HG02938 (cell line): ENCODE results near the gene JAML.

Experiments
- ATAC-seq: cut with Tn5 transposase; IDR thresholded peaks from one replicate; pipeline ENCODE4 v1.9.1; 2021; ENCODE audit warnings: mild to moderate bottlenecking, moderate library complexity; ENCODE audit not compliant: unreplicated experiment

JAML gene

DNA sequence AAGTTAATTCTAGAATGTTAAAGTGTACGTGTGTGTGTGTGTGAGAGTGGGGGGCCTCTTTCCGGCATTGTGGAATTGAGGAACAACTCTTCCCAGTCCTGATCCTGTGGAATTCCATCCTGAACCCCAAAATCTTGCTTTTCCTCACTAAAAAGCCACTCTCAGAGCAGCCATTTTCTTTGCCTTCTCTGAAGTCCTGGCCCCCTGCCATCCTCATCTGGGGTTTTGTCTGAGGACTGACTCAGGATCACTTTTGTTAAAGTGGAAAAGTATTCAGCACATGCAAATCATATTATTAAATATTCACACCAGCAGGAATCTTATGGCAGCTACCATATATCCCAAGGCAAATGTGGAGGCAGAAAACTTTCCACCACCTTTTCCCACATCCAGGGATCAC, 76.0 kb downstream of the JAML start:
- ATAC-seq = no peak

DNA sequence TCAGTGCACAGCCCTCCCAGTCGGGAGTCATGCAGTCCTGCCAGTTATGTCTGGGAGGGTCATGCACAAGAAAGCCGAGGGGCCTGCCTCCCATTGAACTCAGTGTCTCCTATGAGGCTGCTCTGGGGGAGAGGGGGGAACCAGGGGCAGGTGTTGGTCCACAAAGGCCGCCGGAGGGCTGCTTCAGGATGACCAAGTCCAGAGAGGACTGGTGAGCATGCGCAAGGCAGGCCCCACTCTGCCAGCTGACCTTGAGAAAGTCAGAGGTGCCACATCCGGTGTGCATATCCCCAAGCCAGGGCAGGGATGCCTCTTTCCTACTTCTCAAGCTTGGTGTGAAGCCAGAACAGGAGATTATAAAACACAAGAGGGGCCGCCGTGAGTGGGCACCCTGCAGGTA, 76.6 kb downstream of the JAML start:
- ATAC-seq = no peak

DNA sequence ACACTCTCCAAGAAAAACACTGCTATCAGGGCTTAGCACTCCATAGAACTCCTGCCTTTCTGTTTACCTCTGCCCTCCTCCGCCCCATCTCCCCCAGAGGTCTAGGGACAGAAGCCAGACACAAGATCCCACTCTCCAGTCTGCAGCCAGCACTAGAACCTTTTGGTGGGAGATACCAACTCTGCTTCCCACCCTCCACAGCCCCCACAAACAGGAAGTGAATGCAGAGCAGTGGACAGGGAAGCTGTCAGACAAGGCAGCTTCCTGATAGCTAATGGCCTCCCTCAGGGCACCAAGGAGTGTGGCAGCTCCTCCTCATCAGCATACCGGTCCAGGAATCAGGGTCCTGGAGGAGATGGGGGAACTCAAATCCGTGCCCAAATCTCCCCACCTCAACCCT, 77.3 kb downstream of the JAML start:
- ATAC-seq = no peak

DNA sequence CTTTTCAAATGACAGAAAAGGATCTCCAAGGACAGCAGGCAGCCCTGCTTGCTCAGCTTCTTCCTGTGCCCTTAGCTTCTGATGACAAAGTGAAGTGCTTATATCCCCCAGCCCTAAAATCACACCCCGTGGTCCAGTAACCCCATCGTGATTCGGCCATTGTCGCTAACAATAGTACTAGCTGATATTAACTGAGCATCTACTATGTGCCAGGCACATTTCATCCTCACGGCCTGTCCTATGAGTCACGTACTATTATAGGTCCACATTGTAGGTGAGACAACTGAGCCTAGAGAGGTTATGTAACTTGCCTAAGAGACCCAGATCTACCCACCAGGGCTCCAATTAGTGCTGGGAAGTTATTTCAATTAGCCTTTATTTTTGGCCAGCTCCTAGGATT, 78.3 kb downstream of the JAML start:
- ATAC-seq = no peak

DNA sequence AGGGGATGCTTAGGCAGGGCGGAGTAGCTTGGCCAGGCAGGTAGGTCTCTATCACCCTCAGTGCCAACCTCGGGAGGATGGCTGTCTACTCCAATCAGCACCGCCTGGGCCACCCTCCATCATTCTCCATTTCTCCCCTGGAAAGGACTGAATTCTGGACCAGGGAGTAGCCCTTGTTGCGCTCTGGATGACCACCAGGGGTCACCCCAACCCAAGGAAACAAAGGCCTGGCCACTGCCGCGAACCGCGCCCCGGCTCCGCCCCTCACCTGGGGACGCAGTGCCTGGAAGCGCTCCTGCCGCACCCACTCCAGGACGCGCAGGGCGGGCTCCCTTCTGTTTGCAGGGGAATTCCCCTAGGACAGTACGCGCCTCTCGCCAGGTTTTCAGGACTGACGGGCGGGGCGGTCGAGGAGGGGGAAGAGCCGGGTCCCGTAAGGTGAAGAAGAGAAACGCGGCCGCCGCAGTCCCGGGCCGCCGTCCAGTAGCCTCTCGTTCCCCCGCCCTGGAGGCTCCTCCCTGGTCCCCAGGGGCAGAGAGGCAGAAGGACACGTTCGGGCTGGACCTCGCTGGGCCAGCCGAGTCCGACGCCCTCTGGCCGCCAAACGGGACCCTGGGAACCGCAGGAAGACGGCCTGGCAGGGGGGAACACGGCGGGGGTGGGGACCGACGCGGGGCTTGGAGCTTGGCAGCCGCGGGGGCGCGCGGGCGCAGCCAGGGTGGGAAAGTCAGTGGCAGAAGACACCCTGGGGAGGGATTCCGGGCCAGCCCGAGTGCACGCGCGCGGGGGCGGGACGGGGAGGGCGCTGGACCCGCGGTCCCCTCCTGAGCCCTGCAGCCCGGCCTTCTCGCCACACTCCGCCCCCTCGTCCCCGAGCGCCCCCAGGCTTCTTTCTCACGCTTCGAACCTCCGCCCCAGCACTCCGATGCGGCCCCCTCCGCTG, 79.3 kb downstream of the JAML start:
- peak; percentile 62 for ATAC-seq

DNA sequence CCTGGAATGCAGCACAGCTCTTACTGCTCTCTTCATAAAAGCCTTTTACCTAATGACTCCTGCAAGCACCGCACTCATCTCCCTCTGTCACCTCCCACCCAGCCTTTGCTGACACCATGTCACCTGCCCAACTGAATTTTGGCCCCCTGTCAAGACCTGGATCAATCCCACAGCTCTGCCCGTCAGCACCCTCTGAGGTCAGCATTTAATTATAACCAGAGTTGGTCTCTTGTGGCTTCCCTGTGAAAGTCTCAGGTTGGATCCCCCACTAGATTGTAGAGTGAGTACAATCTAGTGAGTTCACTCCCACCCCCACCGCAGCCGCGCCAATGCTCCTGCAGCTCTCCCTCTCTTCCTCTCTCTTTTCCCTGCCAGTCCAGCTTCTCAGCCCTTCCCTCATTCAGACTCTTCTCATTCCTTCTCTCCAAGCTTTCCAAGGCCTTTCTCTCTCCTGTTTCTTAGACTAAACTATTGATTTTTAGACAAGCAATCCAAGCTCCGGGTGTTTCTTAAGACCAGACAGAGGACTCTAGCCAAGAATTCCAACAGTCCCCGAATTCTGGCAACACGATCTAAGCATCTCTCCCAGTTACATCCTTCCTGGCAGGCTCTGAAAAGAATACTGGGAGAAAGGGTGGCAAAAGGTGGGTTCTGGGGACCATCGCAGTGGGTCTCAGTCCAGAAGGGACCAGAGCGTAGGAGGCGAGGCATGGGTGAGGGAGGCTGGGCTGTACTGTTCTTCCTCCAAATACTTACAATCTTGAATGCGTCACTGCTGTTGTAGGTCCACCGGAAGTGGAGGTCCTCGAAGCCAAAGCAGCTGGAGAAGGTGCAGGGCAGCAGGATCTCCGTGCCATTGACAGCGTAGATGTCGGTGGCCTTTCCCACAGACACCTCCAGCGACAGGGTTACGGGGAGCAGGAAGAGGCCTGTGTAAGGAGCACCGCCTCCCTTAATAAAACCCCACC, 80.2 kb downstream of the JAML start:
- no peak for ATAC-seq
